ENCODE data around the gene TAOK1. TPM values are rescaled to one million over a fixed set of nuclear protein-coding genes. Genes with fewer than 3 reads are reported as not detected.

Gene TAOK1
- total RNA-seq, 2 experiments from 2014 or later = 41.8 to 58.7 TPM

GRCh38 chr17:29596811-29597210 lies 206.6 kb downstream of the TAOK1 start:
- H3K4me1 Mint-ChIP-seq = peaks cover 34% of the 10 kb centered on the region
- H3K36me3 Mint-ChIP-seq = no peaks in the 10 kb centered on the region
- ATAC-seq (no peak), DNase-seq (no peak)
- no peaks in the 10 kb centered on the region for H3K9me3 Mint-ChIP-seq (ENCODE audit: low read depth)
- H3K27me3 Mint-ChIP-seq = no peaks in the 10 kb centered on the region
- no peak overlapping the region for H3K4me3 Mint-ChIP-seq
- CTCF ChIA-PET = interaction anchor here (0.8 to 3.0 kb wide), 3 partner anchors 17 to 223 kb away, joined by 3 to 14 read pairs (median 6); no protein-coding TSS in a partner anchor
- H3K27ac Mint-ChIP-seq = no peak overlapping the region

DNA sequence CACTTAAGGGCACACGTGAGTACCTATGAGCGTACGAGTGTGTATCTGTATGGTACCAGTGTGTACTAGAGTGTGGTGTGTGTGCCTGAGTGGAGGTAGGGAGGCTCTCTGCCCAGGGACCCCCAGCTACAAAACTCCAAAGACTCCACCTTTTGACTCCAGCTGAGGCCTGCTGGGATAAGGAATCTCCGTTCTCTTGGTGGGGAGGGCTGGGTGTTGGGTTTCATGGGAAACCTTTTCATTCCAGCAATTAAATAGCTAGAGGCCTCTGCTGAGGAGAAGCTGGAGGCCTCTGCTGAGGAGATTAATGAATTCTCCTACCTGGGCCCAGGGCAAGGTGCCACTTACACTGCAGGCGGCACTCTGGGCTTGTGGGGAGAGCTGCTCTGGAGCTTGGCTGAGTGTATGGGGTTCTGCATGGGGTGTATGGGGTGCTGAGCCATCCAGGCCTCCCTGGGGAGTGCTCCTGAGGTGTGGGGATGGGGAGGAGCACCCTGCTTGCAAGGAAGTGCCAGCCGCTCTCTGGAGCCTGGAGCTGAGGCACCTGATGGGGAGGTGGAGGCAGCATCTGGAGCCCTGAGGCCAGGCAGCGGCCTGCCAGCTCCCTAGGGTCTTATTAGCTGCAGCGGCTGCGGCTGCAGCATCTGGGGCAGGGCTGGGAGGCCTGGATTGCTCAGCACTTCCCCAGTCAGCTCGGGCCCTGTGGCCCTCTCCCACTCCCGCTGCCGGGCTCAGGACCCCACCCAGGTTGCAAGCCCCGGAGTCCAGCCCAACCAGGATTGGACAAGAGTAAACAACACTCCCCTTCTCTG lies 207.4 kb downstream of the TAOK1 start:
- CTCF ChIA-PET = interaction anchor here (0.8 to 3.0 kb wide), 4 partner anchors 16 to 223 kb away, joined by 3 to 14 read pairs (median 4); no protein-coding TSS in a partner anchor
- Mint-ChIP-seq H3K9me3 (ENCODE audit: low read depth) (no peaks in the 10 kb centered on the region), H3K36me3 (no peaks in the 10 kb centered on the region), H3K27ac (no peak overlapping the region), H3K4me3 (no peak overlapping the region), H3K4me1 (peaks cover 26% of the 10 kb centered on the region), H3K27me3 (no peaks in the 10 kb centered on the region)
- DNase-seq (no peak), ATAC-seq (no peak)

Other genes with a start within 250 kb of the TAOK1 start
- 10 to 100 TPM; 67.7 to 85.8 TPM for gene MYO18A, start 210.0 kb upstream of the TAOK1 start, total RNA-seq
- not detected for gene CRYBA1, start 143.5 kb upstream of the TAOK1 start, total RNA-seq
- 10 to 100 TPM; 66.3 to 78.0 TPM for gene NUFIP2, start 96.2 kb upstream of the TAOK1 start, total RNA-seq
- 10 to 100 TPM; 20.0 to 20.3 TPM for gene ABHD15, start 176.7 kb downstream of the TAOK1 start, total RNA-seq
- 100 to 1,000 TPM in 1 of 2 experiments, 10 to 100 TPM in 1; 97.0 to 131 TPM for gene TP53I13, start 178.3 kb downstream of the TAOK1 start, total RNA-seq
- 10 to 100 TPM; 69.5 to 79.5 TPM for gene GIT1, start 199.3 kb downstream of the TAOK1 start, total RNA-seq
- 10 to 100 TPM; 15.6 to 20.1 TPM for gene ANKRD13B, start 202.8 kb downstream of the TAOK1 start, total RNA-seq
- 1 to 10 TPM; 2.7 to 7.0 TPM for gene CORO6, start 232.5 kb downstream of the TAOK1 start, total RNA-seq